Fibroblast of the aortic adventitia (primary cell): ENCODE measurements around the gene DCTN3. TPM values are rescaled to one million over a fixed set of nuclear protein-coding genes. Genes with fewer than 3 reads are reported as not detected.

Experiments
- DNase-seq: peaks from one replicate; pipeline ENCODE4 v3.0.0-alpha.2; 2010; ENCODE audit warnings: low read depth
- H3K4me3 ChIP-seq: 2 replicates; pipeline ENCODE4 v1.5.1; 2011; ENCODE audit warnings: low read depth, mild to moderate bottlenecking, control low read depth, low read length, moderate library complexity
- total RNA-seq: library from RNA; depleted of rRNA; stranded (reverse); fragments of >200 nt; gene quantifications from 2 replicates; pipeline ENCODE4 v1.2.3, GENCODE V29; 2012; ENCODE audit warnings: low replicate concordance
- TF ChIP-seq, protein P1 (sequence below): IDR thresholded peaks from 2 replicates; pipeline ENCODE4 v1.5.1; 2011; ENCODE audit warnings: mild to moderate bottlenecking, low read length, control low read depth, inconsistent platforms; ENCODE audit not compliant: insufficient read depth

Gene DCTN3
- total RNA-seq, 1 donor = 88.1 TPM

DNA sequence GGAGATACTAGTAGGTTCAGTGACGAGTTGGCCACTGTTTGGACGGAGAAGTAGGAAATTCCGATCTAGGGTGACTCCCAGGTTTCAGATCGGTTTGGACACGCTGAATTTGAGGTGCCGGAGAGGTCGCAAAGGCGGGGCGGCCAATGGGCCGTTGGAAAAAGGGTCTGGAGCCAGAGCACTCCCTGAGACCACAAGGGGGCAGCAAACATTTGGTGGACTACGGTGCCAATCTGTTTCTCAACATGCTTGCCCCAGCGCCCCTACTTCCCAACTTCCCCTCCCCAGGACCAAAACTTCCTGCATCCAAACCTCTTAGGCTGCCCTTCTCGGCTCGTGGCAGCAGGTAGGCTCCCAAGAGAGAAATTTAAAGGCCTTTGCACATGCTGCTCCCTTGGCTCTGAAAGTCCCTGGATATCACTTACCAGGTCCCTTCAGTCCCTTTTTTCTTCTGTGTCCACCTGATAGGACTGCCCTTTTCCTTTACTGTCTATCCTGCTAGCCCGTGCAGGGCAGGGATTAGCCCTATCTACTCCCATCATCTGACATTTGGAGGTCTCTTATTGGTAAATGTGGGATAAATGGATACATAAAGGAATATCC lies 7.4 kb downstream of the DCTN3 start:
- DNase-seq = peak; percentile 76
- TF ChIP-seq, protein P1, sequence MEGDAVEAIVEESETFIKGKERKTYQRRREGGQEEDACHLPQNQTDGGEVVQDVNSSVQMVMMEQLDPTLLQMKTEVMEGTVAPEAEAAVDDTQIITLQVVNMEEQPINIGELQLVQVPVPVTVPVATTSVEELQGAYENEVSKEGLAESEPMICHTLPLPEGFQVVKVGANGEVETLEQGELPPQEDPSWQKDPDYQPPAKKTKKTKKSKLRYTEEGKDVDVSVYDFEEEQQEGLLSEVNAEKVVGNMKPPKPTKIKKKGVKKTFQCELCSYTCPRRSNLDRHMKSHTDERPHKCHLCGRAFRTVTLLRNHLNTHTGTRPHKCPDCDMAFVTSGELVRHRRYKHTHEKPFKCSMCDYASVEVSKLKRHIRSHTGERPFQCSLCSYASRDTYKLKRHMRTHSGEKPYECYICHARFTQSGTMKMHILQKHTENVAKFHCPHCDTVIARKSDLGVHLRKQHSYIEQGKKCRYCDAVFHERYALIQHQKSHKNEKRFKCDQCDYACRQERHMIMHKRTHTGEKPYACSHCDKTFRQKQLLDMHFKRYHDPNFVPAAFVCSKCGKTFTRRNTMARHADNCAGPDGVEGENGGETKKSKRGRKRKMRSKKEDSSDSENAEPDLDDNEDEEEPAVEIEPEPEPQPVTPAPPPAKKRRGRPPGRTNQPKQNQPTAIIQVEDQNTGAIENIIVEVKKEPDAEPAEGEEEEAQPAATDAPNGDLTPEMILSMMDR = peak; percentile 91

DNA sequence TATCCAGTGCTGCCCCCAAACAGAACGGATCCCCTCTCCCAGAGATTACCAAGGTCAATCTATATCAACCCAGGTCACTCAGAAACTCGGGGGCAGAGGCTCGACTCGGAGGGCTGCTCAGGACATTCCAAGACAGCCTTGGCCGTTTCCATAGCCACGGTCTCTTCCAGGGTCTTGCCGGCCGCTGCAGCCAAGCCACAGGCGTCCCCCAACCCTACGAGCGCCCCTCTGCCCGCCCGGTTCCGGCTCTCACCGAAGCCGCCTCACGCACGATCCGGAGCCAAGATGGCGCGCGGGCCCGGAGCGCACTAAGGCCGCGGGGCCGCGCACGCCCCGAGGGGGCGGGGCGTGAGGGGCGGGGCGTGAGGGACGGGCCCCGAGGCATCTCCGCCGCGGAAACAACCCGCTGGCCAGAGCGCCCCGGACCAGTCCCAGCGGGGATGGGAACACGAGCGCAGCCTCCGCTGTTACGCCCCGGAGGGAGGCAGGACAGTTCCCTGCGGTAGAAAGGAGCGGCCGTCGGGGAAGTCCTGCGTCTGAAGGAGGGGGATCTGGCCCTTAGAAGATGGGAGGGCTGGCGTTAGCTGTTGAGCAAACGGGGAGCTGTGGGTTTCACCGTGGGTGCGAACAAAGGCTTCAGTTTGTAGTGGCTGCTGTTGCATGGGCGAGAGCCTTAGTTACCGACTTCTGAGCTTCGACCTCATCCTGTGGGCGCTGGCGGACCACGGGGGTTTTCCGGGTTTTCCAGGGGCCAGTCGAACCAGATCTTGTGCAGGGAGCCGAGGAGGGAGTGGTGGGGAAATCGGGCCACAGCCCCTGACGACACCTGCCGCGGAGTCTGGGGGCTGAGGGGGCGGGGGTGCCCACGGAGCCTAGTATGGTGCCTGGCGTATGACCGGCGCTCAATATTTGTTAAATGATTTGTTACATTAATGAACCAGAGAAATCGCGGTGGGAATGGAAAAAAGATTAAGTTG lies 8.2 kb downstream of the DCTN3 start, which contains the start of gene RPP25L:
RPP25L (minus strand) TSS at position 287 of the 977 bp plus-strand sequence. CDS start 801 bp downstream, outside the sequence.
- peak; percentile 72 for DNase-seq
- peak within 1 kb of the TSS; percentile 87 for H3K4me3 ChIP-seq
- TF ChIP-seq, protein P1 = no peak

More for the DNA sequence above, 7.4 kb downstream of the DCTN3 start:
- H3K4me3 ChIP-seq = peak overlapping the region; percentile 67

DNA sequence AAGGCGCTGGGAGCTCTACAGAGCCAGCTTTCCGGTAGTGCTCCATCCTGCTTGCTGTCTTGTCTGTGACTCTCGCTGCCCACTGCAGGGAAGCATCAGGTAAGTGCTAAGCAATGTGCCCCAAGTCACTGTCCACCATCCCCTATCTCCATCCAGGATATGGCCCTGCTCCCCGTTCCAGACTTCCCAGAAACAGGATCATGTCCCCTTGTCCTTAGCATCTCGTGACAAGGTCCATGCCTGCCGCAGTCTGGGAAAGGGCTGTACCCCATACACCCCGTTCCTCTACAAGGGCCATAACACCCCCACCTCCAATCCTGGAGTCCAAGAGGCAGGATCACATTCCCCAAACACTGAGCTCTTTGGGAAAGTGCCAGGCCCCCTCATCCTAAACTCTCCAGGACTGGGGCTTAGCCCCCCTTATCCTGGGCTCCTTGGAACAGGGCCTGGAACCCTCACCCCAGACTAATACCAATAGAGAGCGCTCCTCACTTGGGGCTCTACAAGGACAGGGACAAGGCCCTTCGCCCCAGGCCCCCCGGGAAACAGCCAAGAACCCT lies 9.0 kb downstream of the DCTN3 start:
- DNase-seq = no peak
- peak overlapping the region; percentile 87 for H3K4me3 ChIP-seq
- TF ChIP-seq, protein P1 = no peak

DNA sequence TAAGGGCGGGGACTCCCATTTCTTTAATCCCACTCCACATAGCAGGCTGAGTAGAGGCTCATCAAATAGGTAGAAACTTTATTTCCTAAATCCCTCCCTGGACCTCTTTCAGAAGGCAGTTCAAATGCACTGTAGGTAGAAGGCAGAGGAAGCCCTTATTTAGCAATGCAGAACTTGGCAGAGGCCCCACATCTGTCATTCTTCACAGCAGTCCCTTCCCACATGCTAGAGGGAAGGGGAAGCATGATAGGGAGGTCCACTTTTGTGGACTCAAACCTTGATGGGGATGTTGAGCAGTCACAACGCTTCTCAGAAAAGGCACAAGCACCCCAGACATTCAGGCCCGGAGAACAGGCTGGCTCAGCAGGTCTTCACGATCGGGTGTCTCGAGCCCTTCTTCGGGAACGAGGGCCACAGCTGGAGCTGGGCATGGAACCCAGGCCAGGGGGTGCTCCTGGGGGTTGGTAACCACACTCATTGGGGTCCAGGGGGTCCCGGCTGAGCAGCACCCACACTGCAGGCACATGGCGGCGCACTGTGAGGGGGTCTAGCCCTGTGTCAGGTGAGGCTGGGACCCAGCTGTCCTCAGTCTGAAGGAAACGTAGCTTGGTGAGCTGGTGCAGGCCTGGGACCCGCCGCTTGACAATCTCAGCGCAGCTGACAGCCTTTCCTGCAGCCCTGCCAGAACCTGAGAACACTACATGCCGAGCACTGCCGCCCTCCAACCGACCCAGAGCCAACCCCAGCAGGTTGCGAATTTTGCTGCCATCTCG lies 9.7 kb downstream of the DCTN3 start:
- TF ChIP-seq, protein P1 = no peak
- no peak for DNase-seq
- H3K4me3 ChIP-seq = peak overlapping the region; percentile 87

DNA sequence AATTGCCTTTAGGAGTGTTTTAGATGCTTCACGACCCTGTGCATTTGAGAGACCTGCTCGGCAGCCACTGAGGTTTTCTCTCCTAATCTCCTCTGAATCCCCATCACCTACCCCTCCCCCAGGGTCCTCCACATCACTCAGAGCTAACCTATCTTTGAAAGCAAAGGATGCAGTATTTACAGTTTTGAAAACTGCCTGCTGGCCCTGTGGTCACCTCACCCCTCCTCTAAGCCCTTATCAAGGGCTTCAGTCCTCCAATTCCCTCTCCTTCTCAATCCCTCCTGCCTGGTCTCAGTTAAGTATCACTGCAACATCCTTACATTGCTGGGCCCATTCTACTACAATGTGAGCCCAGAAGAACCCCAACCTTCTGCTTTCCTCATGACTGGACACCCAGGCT lies 13.0 kb downstream of the DCTN3 start:
- no peak for DNase-seq
- TF ChIP-seq, protein P1 = no peak
- no peak overlapping the region for H3K4me3 ChIP-seq

DNA sequence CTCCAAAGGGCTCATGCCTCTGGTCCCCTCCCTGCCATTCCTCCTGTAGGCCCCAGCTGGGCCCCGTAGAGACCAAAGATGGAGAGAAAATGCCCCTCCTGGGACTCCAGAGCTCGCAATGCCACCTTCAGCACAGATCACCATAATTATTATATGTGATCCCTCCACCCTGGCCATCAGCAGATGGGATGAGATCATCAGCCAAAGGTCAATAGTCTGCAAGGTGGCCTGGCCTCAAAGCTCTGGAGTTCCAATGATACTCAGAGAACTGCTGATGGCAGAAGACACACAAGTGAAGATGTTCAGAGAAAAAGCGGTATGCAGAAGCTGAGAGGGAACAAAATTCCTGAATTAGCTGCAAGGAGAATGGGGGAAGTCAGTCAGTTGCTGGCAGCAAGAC lies 13.4 kb downstream of the DCTN3 start:
- no peak for DNase-seq
- TF ChIP-seq, protein P1 = no peak
- H3K4me3 ChIP-seq = no peak overlapping the region
